Upper lobe of right lung (tissue), 1 donor: ENCODE results near the gene OLIG3. TPM values are rescaled to one million over a fixed set of nuclear protein-coding genes. Genes with fewer than 3 reads are reported as not detected.

ENCODE experiments used
- ATAC-seq: fragments of 200-7000 bp; cut with Tn5 transposase; one replicate; pipeline ENCODE4 v1.9.1; 2020; ENCODE audit warnings: mild to moderate bottlenecking, moderate library complexity
- DNase-seq: peaks from one replicate; pipeline ENCODE4 v3.0.0-alpha.2; 2020
- H3K27ac ChIP-seq: fragments of 200-600 bp; one replicate; pipeline ENCODE4 v1.8.0; 2022
- H3K27me3 ChIP-seq: fragments of 200-600 bp; one replicate; pipeline ENCODE4 v1.8.0; 2022; ENCODE audit warnings: mild to moderate bottlenecking
- H3K36me3 ChIP-seq: fragments of 200-600 bp; one replicate; pipeline ENCODE4 v1.8.0; 2022
- H3K4me1 ChIP-seq: fragments of 200-600 bp; one replicate; pipeline ENCODE4 v1.8.0; 2022
- H3K4me3 ChIP-seq: fragments of 200-600 bp; one replicate; pipeline ENCODE4 v1.8.0; 2022; ENCODE audit warnings: mild to moderate bottlenecking
- H3K9me3 ChIP-seq: fragments of 200-600 bp; one replicate; pipeline ENCODE4 v1.8.0; 2022
- intact Hi-C: fragments of 100-400 bp; cut with DNase I; formaldehyde crosslinking; loops from one replicate; pipeline ENCODE4 v1.11.0; 2022
- total RNA-seq: library from RNA; stranded (reverse); fragmentation: NEBNext Ultra II Directional; extraction: Animal tissue kit (Norgen Biotek cat#: 25700); gene quantifications from one replicate; pipeline ENCODE4 v1.2.1, GENCODE V29; 2021
- TF ChIP-seq, protein P1 (sequence below): fragments of 200-600 bp; IDR thresholded peaks from one replicate; pipeline ENCODE4 v1.8.0; 2022; ENCODE audit warnings: antibody characterized with exemption
- donor health status: DM: no; HTN: yes; CAD: no; lungs with severe emphysema.

Gene OLIG3
- total RNA-seq, 1 donor from 2014 or later, result not detected

DNA sequence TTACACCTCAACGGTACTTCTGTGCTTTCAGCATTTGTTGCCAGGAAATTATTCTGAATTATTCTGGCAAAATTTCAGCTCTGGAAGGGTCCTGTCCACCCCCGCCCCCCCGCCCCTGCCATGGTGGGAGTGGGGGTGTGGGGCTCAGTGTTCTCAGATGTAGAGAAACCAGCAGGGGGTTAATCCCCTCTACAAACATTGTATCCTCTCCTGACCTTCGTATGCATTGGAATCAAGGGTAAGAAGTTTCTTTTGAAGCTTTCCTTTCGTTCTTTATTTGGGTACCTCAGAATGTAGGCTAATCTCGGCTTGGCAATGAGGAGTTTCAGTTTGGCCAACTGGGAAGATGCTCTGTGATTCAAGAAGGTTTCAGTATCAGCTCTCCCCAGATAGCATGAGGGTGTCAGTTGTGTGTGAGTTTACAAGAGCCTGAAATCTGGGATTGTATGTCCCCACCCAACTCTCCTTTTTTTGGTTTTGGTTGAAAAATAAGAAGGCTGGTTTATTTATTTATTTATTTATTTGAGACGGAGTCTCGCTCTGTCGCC lies 25.5 kb upstream of the OLIG3 start:
- Histone ChIP-seq H3K27me3 (peaks cover 37% of the 10 kb centered on the region), H3K4me1 (no peaks in the 10 kb centered on the region), H3K36me3 (no peaks in the 10 kb centered on the region), H3K4me3 (no peak overlapping the region), H3K9me3 (no peaks in the 10 kb centered on the region), H3K27ac (no peak overlapping the region)
- TF ChIP-seq, protein P1, sequence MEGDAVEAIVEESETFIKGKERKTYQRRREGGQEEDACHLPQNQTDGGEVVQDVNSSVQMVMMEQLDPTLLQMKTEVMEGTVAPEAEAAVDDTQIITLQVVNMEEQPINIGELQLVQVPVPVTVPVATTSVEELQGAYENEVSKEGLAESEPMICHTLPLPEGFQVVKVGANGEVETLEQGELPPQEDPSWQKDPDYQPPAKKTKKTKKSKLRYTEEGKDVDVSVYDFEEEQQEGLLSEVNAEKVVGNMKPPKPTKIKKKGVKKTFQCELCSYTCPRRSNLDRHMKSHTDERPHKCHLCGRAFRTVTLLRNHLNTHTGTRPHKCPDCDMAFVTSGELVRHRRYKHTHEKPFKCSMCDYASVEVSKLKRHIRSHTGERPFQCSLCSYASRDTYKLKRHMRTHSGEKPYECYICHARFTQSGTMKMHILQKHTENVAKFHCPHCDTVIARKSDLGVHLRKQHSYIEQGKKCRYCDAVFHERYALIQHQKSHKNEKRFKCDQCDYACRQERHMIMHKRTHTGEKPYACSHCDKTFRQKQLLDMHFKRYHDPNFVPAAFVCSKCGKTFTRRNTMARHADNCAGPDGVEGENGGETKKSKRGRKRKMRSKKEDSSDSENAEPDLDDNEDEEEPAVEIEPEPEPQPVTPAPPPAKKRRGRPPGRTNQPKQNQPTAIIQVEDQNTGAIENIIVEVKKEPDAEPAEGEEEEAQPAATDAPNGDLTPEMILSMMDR, result no peak
- ATAC-seq, result no peak
- intact Hi-C loops, result no loop called here
- no peak for DNase-seq

DNA sequence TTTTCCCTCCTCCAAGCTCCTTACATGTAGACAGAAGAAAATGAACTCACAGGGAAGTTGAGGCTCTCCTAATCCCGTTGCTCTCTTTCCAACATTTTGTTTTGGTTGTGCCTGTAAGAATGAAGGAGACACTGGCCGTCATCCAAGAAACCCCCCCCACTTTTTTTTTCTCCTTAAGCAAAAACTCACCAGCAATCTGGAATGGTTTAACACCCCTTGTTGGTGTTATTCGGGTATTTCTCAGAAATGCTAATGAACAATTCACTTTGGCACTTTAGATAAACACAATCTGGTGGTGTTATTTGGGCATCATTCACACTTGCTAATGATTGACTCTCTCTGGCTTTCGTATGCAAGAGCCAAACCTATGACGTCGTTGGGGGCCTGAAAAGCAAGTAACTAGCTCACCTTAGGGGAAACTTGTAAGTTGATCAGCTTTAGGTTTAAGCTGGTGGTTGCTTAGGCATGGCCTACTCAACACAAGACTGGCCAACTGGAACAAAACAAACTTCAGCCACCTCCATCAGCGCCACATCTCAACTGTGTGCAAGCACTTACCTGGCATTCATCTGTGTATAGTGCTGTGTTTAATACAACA lies 24.3 kb upstream of the OLIG3 start:
- Histone ChIP-seq H3K4me3 (no peak overlapping the region), H3K36me3 (no peaks in the 10 kb centered on the region), H3K27ac (no peak overlapping the region), H3K27me3 (peaks cover 49% of the 10 kb centered on the region), H3K9me3 (no peaks in the 10 kb centered on the region), H3K4me1 (no peaks in the 10 kb centered on the region)
- DNase-seq, result no peak
- ATAC-seq, result no peak
- intact Hi-C loops, result no loop called here
- TF ChIP-seq, protein P1, result no peak

DNA sequence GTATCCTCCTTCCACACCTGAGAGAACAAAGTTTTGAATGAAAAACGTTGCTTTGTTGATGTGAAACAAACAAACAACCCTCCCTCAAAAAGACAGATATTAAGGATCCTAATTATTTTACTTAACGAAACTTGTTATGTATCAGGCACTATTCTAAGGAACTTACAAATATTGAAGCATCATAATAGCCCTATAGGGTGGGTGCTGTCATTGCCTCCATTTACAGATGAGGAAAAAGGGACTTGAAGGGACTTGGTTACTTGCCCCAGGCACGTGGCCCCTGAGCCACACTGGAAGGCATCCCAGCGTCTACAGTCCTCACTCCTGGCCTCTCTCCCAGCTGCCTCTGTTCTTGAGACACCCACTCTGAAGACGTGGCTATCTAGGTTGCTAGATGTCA lies 20.2 kb upstream of the OLIG3 start:
- DNase-seq, result no peak
- ATAC-seq, result no peak
- Histone ChIP-seq H3K9me3 (peaks cover 6% of the 10 kb centered on the region), H3K4me3 (no peak overlapping the region), H3K27ac (no peak overlapping the region), H3K4me1 (no peaks in the 10 kb centered on the region), H3K27me3 (peaks cover 67% of the 10 kb centered on the region), H3K36me3 (no peaks in the 10 kb centered on the region)
- TF ChIP-seq, protein P1, result no peak
- intact Hi-C loops, result no loop called here

- Histone ChIP-seq H3K9me3 (peaks cover 6% of the 10 kb centered on the region), H3K4me1 (no peaks in the 10 kb centered on the region), H3K36me3 (no peaks in the 10 kb centered on the region), H3K4me3 (no peak overlapping the region), H3K27ac (no peak overlapping the region), H3K27me3 (peaks cover 66% of the 10 kb centered on the region)
- intact Hi-C loops, result no loop called here
- DNase-seq (no peak), ATAC-seq (no peak)
- TF ChIP-seq, protein P1, result no peak
These were observed 18.8 kb upstream of the OLIG3 start for GRCh38 chr6:137512757-137513605.

DNA sequence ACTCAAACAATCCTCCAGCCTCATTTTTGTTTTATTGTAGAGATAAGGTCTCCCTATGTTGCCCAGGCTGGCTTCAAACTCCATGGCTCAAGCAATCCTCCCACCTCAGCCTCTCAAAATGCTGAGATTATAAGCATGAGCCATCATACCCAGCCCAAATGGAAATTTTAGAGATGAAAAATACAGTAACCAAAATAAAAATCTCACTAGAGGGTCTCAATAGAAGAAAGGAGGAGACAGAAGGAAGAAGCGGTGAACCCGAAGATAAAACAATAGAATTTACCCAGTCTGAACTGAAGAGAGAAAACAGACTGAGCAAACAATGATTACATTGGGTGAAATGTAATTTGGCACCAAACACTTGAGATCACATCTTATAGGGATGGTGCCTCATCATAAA lies 16.7 kb upstream of the OLIG3 start:
- Histone ChIP-seq H3K27ac (no peak overlapping the region), H3K36me3 (no peaks in the 10 kb centered on the region), H3K4me3 (no peak overlapping the region), H3K4me1 (no peaks in the 10 kb centered on the region), H3K9me3 (peaks cover 6% of the 10 kb centered on the region), H3K27me3 (peaks cover 74% of the 10 kb centered on the region)
- DNase-seq (no peak), ATAC-seq (no peak)
- TF ChIP-seq, protein P1, result no peak
- intact Hi-C loops, result no loop called here
